ENCODE data around the gene LYPD6. TPM values are rescaled to one million over a fixed set of nuclear protein-coding genes. Genes with fewer than 3 reads are reported as not detected.

The LYPD6 gene
- total and polyA plus RNA-seq, 9 of the 15 experiments (the other 6 are each of a cell fraction or from before 2014, with no cell fraction given): not detected

- Histone ChIP-seq H2AFZ (ENCODE audit: low read depth, low read length) (no peak overlapping the region), H3K36me3 (ENCODE audit: control insufficient read depth, insufficient read depth, low read length) (no peaks in the 10 kb centered on the region), H3K9me1 (ENCODE audit: control insufficient read depth, insufficient read depth, low read length) (no peaks in the 10 kb centered on the region), H3K27ac (ENCODE audit: extremely low read depth, low read depth, low read length) (no peak overlapping the region), H4K20me1 (replicated peaks; ENCODE audit: control insufficient read depth, insufficient read depth, low read length) (no peaks in the 10 kb centered on the region), H3K79me2 (ENCODE audit: control insufficient read depth, insufficient read depth, low read length) (no peaks in the 10 kb centered on the region), H3K9me3 (replicated peaks; ENCODE audit: control insufficient read depth, insufficient read depth, low read depth, low read length) (no peaks in the 10 kb centered on the region), H3K4me3 (no peak overlapping the region), H3K4me2 (ENCODE audit: insufficient read depth, low read length) (no peak overlapping the region), H3K27me3 (ENCODE audit: control insufficient read depth in 2 of 2, insufficient read depth in 2 of 2, low read length in 2 of 2) (no peaks in the 10 kb centered on the region), H3K9ac (ENCODE audit: insufficient read depth in 1 of 2, low read depth in 2 of 2, low read length in 2 of 2) (no peak overlapping the region), H3K4me1 (replicated peaks in 1 of 2; ENCODE audit: control insufficient read depth in 2 of 2, insufficient read depth in 2 of 2, low read length in 2 of 2) (no peaks in the 10 kb centered on the region; a peak in 1 of 5 replicates)
- intact Hi-C loops (cut with micrococcal nuclease) (no loop called here), in situ Hi-C loops (cut with MboI) (no loop called here)
- ChIA-PET CTCF (ENCODE audit: low intra/inter-chr PET ratio) (interaction anchor here (0.6 kb wide), 1 partner anchor 203 kb away, joined by 4 read pairs; no protein-coding TSS in a partner anchor), POLR2A (no interaction called here)
- WGBS (ENCODE audit: insufficient coverage, low coverage, missing lambda C conversion rate): 0% methylated on average over 2 of the region's 2 CpGs
- no TSS peak for BruUV-seq (replicated peaks)
- no peak for ATAC-seq
- no peak for DNase-seq (ENCODE audit: extremely low read depth in 1 of 4, low spot score in 3 of 4)
- FAIRE-seq: no peak
- TF ChIP-seq GTF3C2 (IDR thresholded peaks at IDR 0.05; ENCODE audit: borderline replicate concordance, extremely low read depth, insufficient read length) (no peak), ZBTB11 (CRISPR knock-in tag; IDR thresholded peaks at IDR 0.05) (no peak), MNT (conservative IDR thresholded peaks at IDR 0.05) (no peak), NKRF (IDR thresholded peaks at IDR 0.05; ENCODE audit: borderline replicate concordance) (no peak), ASH1L (IDR thresholded peaks at IDR 0.05; ENCODE audit: borderline replicate concordance, low read depth, partially characterized antibody) (no peak), TFE3 (CRISPR knock-in tag; IDR thresholded peaks at IDR 0.05) (no peak), CTBP1 (IDR thresholded peaks at IDR 0.05; ENCODE audit: borderline replicate concordance) (no peak)
Observed at GRCh38 chr2:149507974-149508373, 177.6 kb downstream of the LYPD6 start.
